H1 (cell line): ENCODE measurements around the gene PDHX. TPM values are rescaled to one million over a fixed set of nuclear protein-coding genes. Genes with fewer than 3 reads are reported as not detected.

Experiments
- CTCF ChIA-PET: fragments of 300-600 bp; sonication (Branson Sonifier 250); formaldehyde crosslinking; loops from one replicate; lab custom pipeline; 2021; ENCODE audit not compliant: partially characterized antibody; lab: Charles Lee
- POLR2A ChIA-PET: fragments of 300-600 bp; sonication (Branson Sonifier 250); formaldehyde crosslinking; loops from one replicate; lab custom pipeline; 2021; ENCODE audit warnings: inconsistent platforms; ENCODE audit not compliant: partially characterized antibody; lab: Charles Lee
- DNase-seq, 2 experiments: peaks; one replicate each; pipeline versions ENCODE4 v3.0.0 to v3.0.0-alpha.2; 2010 to 2022; ENCODE audit warnings: low spot score in 2 of 2, low read depth in 1 of 2, mixed read lengths in 1 of 2
- FAIRE-seq: peaks from 2 replicates; lab custom pipeline; 2011; peaks lifted over from hg19 to GRCh38; lab: Jason Lieb, UNC
- H2AFZ ChIP-seq: 2 replicates; pipeline ENCODE4 v1.8.1; 2012; ENCODE audit warnings: low read length, inconsistent platforms
- H2AK5ac ChIP-seq: 2 replicates; pipeline ENCODE4 v1.6.1; 2013; ENCODE audit warnings: low read depth, low read length
- H2BK120ac ChIP-seq: replicated peaks from 2 replicates; pipeline ENCODE3; 2013; ENCODE audit warnings: low read depth, low read length, inconsistent platforms
- H2BK12ac ChIP-seq: 2 replicates; pipeline ENCODE4 v1.6.1; 2013; ENCODE audit warnings: low read depth, low read length
- H2BK15ac ChIP-seq: 2 replicates; pipeline ENCODE4 v1.6.1; 2013; ENCODE audit warnings: low read length
- H2BK20ac ChIP-seq: 2 replicates; pipeline ENCODE4 v1.6.1; 2013; ENCODE audit warnings: low read length
- H2BK5ac ChIP-seq: 2 replicates; pipeline ENCODE4 v1.6.1; 2013; ENCODE audit warnings: low read depth, low read length
- H3K14ac ChIP-seq: 2 replicates; pipeline ENCODE4 v1.6.1; 2013; ENCODE audit warnings: inconsistent platforms; ENCODE audit not compliant: insufficient read length
- H3K18ac ChIP-seq: 2 replicates; pipeline ENCODE4 v1.6.1; 2013; ENCODE audit warnings: low read length; ENCODE audit errors: extremely low read depth
- H3K23ac ChIP-seq: 2 replicates; pipeline ENCODE4 v1.6.1; 2013; ENCODE audit warnings: inconsistent platforms; ENCODE audit not compliant: insufficient read length
- H3K23me2 ChIP-seq: 2 replicates; pipeline ENCODE4 v1.6.1; 2013; ENCODE audit warnings: low read depth, low read length
- H3K27ac ChIP-seq: 2 replicates; pipeline ENCODE4 v1.6.1; 2011; ENCODE audit warnings: low read depth, low read length, inconsistent platforms
- H3K27me3 ChIP-seq, 4 experiments: replicated peaks in 1 of 4; 1 replicate in 1 of 4; 2 replicates in 3 of 4; pipeline versions ENCODE4 v1.6.1 to v1.8.1; 2011 to 2013; ENCODE audit warnings: low read length in 3 of 4, mild to moderate bottlenecking in 3 of 4, inconsistent platforms in 2 of 4, mixed read lengths in 2 of 4, moderate library complexity in 1 of 4; ENCODE audit not compliant: control insufficient read depth in 3 of 4, insufficient read depth in 3 of 4; ENCODE audit errors: extremely low read depth in 1 of 4
- H3K36me3 ChIP-seq, 4 experiments: 2 replicates each; pipeline versions ENCODE4 v1.6.1 to v1.8.1; 2011 to 2013; ENCODE audit warnings: mild to moderate bottlenecking in 4 of 4, low read length in 3 of 4, moderate library complexity in 2 of 4, control low read depth in 1 of 4, inconsistent platforms in 1 of 4; ENCODE audit not compliant: insufficient read depth in 4 of 4, control insufficient read depth in 2 of 4
- H3K4ac ChIP-seq: replicated peaks from 2 replicates; pipeline ENCODE3; 2013; ENCODE audit warnings: low read length, low read depth, mixed read lengths, inconsistent platforms; ENCODE audit not compliant: insufficient read length
- H3K4me1 ChIP-seq, 4 experiments: replicated peaks in 1 of 4; 1 replicate in 1 of 4; 2 replicates in 3 of 4; pipeline versions ENCODE4 v1.6.1 to v1.8.1; 2011 to 2013; ENCODE audit warnings: low read length in 3 of 4, inconsistent platforms in 2 of 4, mixed read lengths in 1 of 4; ENCODE audit not compliant: insufficient read depth in 4 of 4, control insufficient read depth in 3 of 4
- H3K4me2 ChIP-seq, 2 experiments: 2 replicates each; pipeline versions ENCODE4 v1.6.1 to v1.8.1; 2011 to 2013; ENCODE audit warnings: low read depth in 2 of 2, low read length in 2 of 2, control low read depth in 1 of 2, inconsistent platforms in 1 of 2, mild to moderate bottlenecking in 1 of 2; ENCODE audit not compliant: insufficient read depth in 1 of 2
- H3K4me3 ChIP-seq, 4 experiments: fragments of 200-600, 300-600 bp in 1 of 4; sonication (generic), shearing (Covaris generic), sonication (Bioruptor Twin) in 1 of 4; 2 replicates each; pipeline versions ENCODE4 v1.5.1 to v1.8.1; 2011 to 2016; ENCODE audit warnings: low read length in 4 of 4, low read depth in 3 of 4, control low read depth in 2 of 4, inconsistent platforms in 2 of 4, mild to moderate bottlenecking in 2 of 4, mixed read lengths in 1 of 4, moderate library complexity in 1 of 4; ENCODE audit not compliant: insufficient read depth in 2 of 4; ENCODE audit errors: extremely low read depth in 1 of 4
- H3K56ac ChIP-seq: replicated peaks from 2 replicates; pipeline ENCODE3; 2013; ENCODE audit warnings: low read depth, mild to moderate bottlenecking, mixed read lengths, low read length, inconsistent platforms; ENCODE audit not compliant: insufficient read length
- H3K79me1 ChIP-seq: 2 replicates; pipeline ENCODE4 v1.6.1; 2013; ENCODE audit warnings: low read depth, low read length, control low read depth
- H3K79me2 ChIP-seq, 2 experiments: 2 replicates each; pipeline versions ENCODE4 v1.6.1 to v1.8.1; 2012 to 2013; ENCODE audit warnings: low read length in 2 of 2, mild to moderate bottlenecking in 2 of 2, inconsistent platforms in 1 of 2; ENCODE audit not compliant: insufficient read depth in 2 of 2, control insufficient read depth in 1 of 2
- H3K9ac ChIP-seq, 4 experiments: replicated peaks in 1 of 4; 1 replicate in 1 of 4; 2 replicates in 3 of 4; pipeline versions ENCODE4 v1.6.1 to v1.8.1; 2011 to 2013; ENCODE audit warnings: low read depth in 3 of 4, low read length in 3 of 4, control low read depth in 2 of 4, mild to moderate bottlenecking in 2 of 4, moderate library complexity in 2 of 4, inconsistent platforms in 1 of 4; ENCODE audit errors: extremely low read depth in 1 of 4
- H3K9me3 ChIP-seq, 2 experiments: 2 replicates each; pipeline versions ENCODE4 v1.6.1 to v1.8.1; 2012 to 2013; ENCODE audit warnings: mild to moderate bottlenecking in 2 of 2, moderate library complexity in 2 of 2, control low read depth in 1 of 2, inconsistent platforms in 1 of 2, low read depth in 1 of 2, low read length in 1 of 2, mixed read lengths in 1 of 2; ENCODE audit not compliant: insufficient read depth in 2 of 2
- H4K20me1 ChIP-seq, 2 experiments: replicated peaks in 1 of 2; 2 replicates each; pipeline versions ENCODE3 to v1.8.1; 2011 to 2013; ENCODE audit warnings: inconsistent platforms in 2 of 2, low read length in 2 of 2, mild to moderate bottlenecking in 1 of 2; ENCODE audit not compliant: insufficient read depth in 2 of 2, control insufficient read depth in 1 of 2
- H4K5ac ChIP-seq: 2 replicates; pipeline ENCODE4 v1.6.1; 2013; ENCODE audit warnings: low read length, low read depth, mixed read lengths, inconsistent platforms; ENCODE audit not compliant: insufficient read length
- H4K8ac ChIP-seq: 2 replicates; pipeline ENCODE4 v1.8.0; 2013; ENCODE audit warnings: mild to moderate bottlenecking, moderate library complexity, low read length, inconsistent platforms; ENCODE audit not compliant: insufficient read depth; ENCODE audit errors: extremely low read depth
- H4K91ac ChIP-seq: replicated peaks from 2 replicates; pipeline ENCODE3; 2013; ENCODE audit warnings: low read length, mixed read lengths, inconsistent platforms; ENCODE audit not compliant: insufficient read length
- CTBP2 ChIP-seq: IDR thresholded peaks from 2 replicates; pipeline ENCODE4 v1.7.0; 2011; ENCODE audit warnings: borderline replicate concordance, mild to moderate bottlenecking, moderate library complexity, mixed read lengths, low read length; ENCODE audit not compliant: insufficient read depth, insufficient read length
- FOSL1 ChIP-seq: IDR thresholded peaks from 2 replicates; pipeline ENCODE4 v1.6.1; 2011; ENCODE audit warnings: mild to moderate bottlenecking, low read depth, low read length, moderate library complexity; ENCODE audit not compliant: insufficient read depth
- GTF2F1 ChIP-seq: IDR thresholded peaks from 2 replicates; pipeline ENCODE4 v1.6.1; 2012; ENCODE audit warnings: low read depth, low read length, improper control_type of control experiment, borderline replicate concordance
- SIX5 ChIP-seq: IDR thresholded peaks from 2 replicates; pipeline ENCODE4 v1.6.1; 2011; ENCODE audit warnings: mild to moderate bottlenecking, low read depth, low read length
- SP2 ChIP-seq: IDR thresholded peaks from 2 replicates; pipeline ENCODE4 v1.6.1; 2012; ENCODE audit warnings: mild to moderate bottlenecking, low read length, inconsistent platforms
- SP4 ChIP-seq: IDR thresholded peaks from 2 replicates; pipeline ENCODE4 v1.6.1; 2012; ENCODE audit warnings: low read length, inconsistent platforms
- WGBS, 2 experiments: shearing (Covaris generic) in 1 of 2; methylation state at CpG; one replicate each; pipeline versions ENCODE4 v1.1.6 to v1.1.7; 2013 to 2015; ENCODE audit warnings: low lambda C conversion rate in 2 of 2, mixed read lengths in 2 of 2, inconsistent platforms in 1 of 2, low coverage in 1 of 2, missing lambda C conversion rate in 1 of 2; ENCODE audit not compliant: insufficient replicate concordance in 2 of 2, insufficient coverage in 1 of 2, insufficient read length in 1 of 2; ENCODE audit errors: extremely low coverage in 1 of 2, missing lambda C conversion rate in 1 of 2; 5-methylcytosine and 5-hydroxymethylcytosine counted together
- polyA plus RNA-seq, 7 experiments: library from polyadenylated mRNA; depleted of rRNA in 3 of 7; stranded (reverse) in 5 of 7; unstranded in 2 of 7; fragments of >200 nt in 5 of 7; fragments of 200-250 nt in 2 of 7; gene quantifications; 1 replicate in 5 of 7; 2 replicates in 1 of 7; 4 replicates in 1 of 7; pipeline versions ENCODE4 v1.2.1 to v1.2.3, GENCODE V29; 2011 to 2013; ENCODE audit warnings: missing spikeins in 2 of 7, mixed read lengths in 2 of 7
- total RNA-seq: library from RNA; stranded (reverse); fragmentation: NEBNext Ultra II Directional; extraction: Animal tissue kit (Norgen Biotek cat#: 25700); gene quantifications from 2 replicates; pipeline ENCODE4 v1.2.1, GENCODE V29; 2021
- TF ChIP-seq, protein P1 (sequence below), 3 experiments: IDR thresholded peaks; 1 replicate in 2 of 3; 2 replicates in 1 of 3; pipeline versions ENCODE4 v1.5.1 to v1.6.1; 2011; ENCODE audit warnings: low read length in 3 of 3, mild to moderate bottlenecking in 3 of 3, inconsistent platforms in 2 of 3, low read depth in 1 of 3, moderate library complexity in 1 of 3; ENCODE audit not compliant: insufficient read depth in 1 of 3; ENCODE audit errors: control extremely low read depth in 1 of 3
- TF ChIP-seq, protein P2 (sequence below): IDR thresholded peaks from 2 replicates; pipeline ENCODE4 v1.6.1; 2012; ENCODE audit warnings: low read length, inconsistent platforms

PDHX gene
- total and polyA plus RNA-seq, 2 of the 8 experiments (the other 6 are each of a cell fraction or from before 2014, with no cell fraction given), result 12.4 to 51.9 TPM

DNA sequence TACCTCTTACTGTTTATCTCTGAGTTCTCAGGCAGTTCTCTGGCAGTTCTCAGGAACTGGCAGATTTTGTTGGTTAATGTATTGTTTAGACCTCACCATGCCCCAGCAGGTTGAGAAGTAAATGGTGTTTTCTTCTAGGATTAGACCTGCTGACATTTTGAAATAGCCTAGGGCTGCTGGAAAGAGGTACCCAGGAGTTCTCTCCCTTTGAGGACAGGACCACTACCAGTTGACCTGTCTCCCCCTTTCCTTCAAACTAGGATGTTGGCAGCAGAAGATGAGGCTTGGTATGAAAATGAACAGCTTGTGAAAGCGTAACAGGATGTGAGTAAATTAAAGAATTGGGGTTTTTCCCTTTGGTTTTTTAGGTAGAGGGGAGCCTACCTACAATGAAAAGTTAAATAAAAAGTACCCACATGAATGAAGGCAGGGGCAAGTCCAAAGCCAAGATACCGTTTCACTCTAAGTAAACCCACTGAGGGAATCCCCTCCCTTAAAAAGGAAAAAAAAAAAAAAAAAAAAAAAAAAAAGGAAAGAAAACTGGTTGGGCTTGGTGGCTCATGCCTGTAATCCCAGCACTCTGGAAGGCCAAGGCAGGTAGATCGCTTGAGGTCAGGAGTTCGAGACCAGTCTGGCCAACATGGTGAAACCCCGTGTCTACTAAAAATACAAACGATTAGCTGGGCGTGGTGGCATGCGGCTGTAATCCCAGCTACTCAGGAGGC, 96.2 kb downstream of the PDHX start:
- WGBS, 2 experiments, result 96% methylated on average over 8 of the region's 8 CpGs; no CpG with 5 or more reads in 1 of the 2 experiments
- no peak overlapping the region for H2BK20ac ChIP-seq
- H4K8ac ChIP-seq, result no peak overlapping the region
- peaks cover 0 to 2% (median 0%) of the 10 kb centered on the region in 4 experiments; a peak in 1 of 7 replicates for H3K27me3 ChIP-seq
- no peak overlapping the region for H2BK12ac ChIP-seq
- H2BK15ac ChIP-seq, result no peak overlapping the region
- H3K18ac ChIP-seq, result no peak overlapping the region
- H2BK120ac ChIP-seq, result no peak overlapping the region
- no peaks in the 10 kb centered on the region for H3K36me3 ChIP-seq
- no peak overlapping the region for H3K23ac ChIP-seq
- no peak overlapping the region for H2AFZ ChIP-seq
- H3K4me2 ChIP-seq, result no peak overlapping the region
- H3K27ac ChIP-seq, result no peak overlapping the region
- no peak overlapping the region for H3K56ac ChIP-seq
- H3K9me3 ChIP-seq, result no peaks in the 10 kb centered on the region
- no peak overlapping the region for H4K91ac ChIP-seq
- H3K4me1 ChIP-seq, result peaks cover 0 to 2% (median under 1%) of the 10 kb centered on the region in 4 experiments; a peak in 4 of 7 replicates
- DNase-seq (no peak), FAIRE-seq (no peak)
- POLR2A ChIA-PET, result no interaction called here
- no peak overlapping the region for H3K4me3 ChIP-seq
- no peak overlapping the region for H3K9ac ChIP-seq
- no peaks in the 10 kb centered on the region for H3K23me2 ChIP-seq
- no peak overlapping the region for H3K4ac ChIP-seq
- no peaks in the 10 kb centered on the region for H3K79me2 ChIP-seq
- H2BK5ac ChIP-seq, result no peak overlapping the region
- no peaks in the 10 kb centered on the region for H4K20me1 ChIP-seq
- H3K79me1 ChIP-seq, result no peaks in the 10 kb centered on the region
- H2AK5ac ChIP-seq, result no peak overlapping the region
- CTCF ChIA-PET, result interaction anchor here (0.6 to 2.0 kb wide), 2 partner anchors 18 to 291 kb away, joined by 3 to 5 read pairs; no protein-coding TSS in a partner anchor
- H4K5ac ChIP-seq, result no peak overlapping the region
- H3K14ac ChIP-seq, result no peak overlapping the region
- TF ChIP-seq, protein P1, sequence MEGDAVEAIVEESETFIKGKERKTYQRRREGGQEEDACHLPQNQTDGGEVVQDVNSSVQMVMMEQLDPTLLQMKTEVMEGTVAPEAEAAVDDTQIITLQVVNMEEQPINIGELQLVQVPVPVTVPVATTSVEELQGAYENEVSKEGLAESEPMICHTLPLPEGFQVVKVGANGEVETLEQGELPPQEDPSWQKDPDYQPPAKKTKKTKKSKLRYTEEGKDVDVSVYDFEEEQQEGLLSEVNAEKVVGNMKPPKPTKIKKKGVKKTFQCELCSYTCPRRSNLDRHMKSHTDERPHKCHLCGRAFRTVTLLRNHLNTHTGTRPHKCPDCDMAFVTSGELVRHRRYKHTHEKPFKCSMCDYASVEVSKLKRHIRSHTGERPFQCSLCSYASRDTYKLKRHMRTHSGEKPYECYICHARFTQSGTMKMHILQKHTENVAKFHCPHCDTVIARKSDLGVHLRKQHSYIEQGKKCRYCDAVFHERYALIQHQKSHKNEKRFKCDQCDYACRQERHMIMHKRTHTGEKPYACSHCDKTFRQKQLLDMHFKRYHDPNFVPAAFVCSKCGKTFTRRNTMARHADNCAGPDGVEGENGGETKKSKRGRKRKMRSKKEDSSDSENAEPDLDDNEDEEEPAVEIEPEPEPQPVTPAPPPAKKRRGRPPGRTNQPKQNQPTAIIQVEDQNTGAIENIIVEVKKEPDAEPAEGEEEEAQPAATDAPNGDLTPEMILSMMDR (IDR thresholded peaks at IDR 0.05; ENCODE audit: control extremely low read depth in 1 of 3, insufficient read depth in 1 of 3, low read depth in 1 of 3, low read length in 3 of 3), result no peak
- TF ChIP-seq SIX5, result no peak
- TF ChIP-seq SP2, result no peak
- TF ChIP-seq SP4, result no peak
- TF ChIP-seq GTF2F1, result no peak
- TF ChIP-seq CTBP2, result no peak
- no peak for TF ChIP-seq FOSL1
- TF ChIP-seq, protein P2, sequence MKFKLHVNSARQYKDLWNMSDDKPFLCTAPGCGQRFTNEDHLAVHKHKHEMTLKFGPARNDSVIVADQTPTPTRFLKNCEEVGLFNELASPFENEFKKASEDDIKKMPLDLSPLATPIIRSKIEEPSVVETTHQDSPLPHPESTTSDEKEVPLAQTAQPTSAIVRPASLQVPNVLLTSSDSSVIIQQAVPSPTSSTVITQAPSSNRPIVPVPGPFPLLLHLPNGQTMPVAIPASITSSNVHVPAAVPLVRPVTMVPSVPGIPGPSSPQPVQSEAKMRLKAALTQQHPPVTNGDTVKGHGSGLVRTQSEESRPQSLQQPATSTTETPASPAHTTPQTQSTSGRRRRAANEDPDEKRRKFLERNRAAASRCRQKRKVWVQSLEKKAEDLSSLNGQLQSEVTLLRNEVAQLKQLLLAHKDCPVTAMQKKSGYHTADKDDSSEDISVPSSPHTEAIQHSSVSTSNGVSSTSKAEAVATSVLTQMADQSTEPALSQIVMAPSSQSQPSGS, result no peak
